Nucleus accumbens (tissue), 56 donors: ENCODE measurements around the gene OXSR1.
"Not testable (repeated sequence)": the region's sequence is repeated elsewhere in the genome, so short reads cannot be mapped to it uniquely, and the experiment has no call there.

Source experiments
- DNase-seq, 56 donors: peaks; one replicate each; lab custom pipeline; 2025; lab: John Stamatoyannopoulos, UW

OXSR1 gene

DNA sequence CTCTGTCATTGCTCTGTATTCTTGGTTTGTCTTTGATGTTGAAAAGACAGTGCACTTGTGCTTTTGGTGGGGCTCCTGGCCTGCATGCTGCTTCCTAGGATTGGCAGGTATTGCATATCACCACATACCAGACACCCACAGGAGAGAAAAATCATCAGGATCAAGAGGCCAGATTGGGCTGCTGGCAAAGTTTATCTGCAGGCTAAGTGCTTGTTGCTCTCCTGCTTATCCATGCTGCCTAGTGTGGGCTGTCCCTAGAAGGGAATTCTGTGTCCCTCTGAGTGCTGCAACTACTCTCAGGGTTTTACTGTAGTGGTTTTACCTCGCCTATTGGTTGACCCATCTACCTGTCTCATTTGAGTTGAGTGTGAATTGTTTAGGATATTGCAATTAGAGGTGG, 99.4 kb downstream of the OXSR1 start:
- DNase-seq: no peak

- DNase-seq: no peak
Observed at GRCh38 chr3:38265604-38266307, 100.4 kb downstream of the OXSR1 start, which contains the start of gene SLC22A13. Gene SLC22A13 (plus strand): TSS chr3:38265812. CDS start chr3:38265861, 49 bp downstream.

DNA sequence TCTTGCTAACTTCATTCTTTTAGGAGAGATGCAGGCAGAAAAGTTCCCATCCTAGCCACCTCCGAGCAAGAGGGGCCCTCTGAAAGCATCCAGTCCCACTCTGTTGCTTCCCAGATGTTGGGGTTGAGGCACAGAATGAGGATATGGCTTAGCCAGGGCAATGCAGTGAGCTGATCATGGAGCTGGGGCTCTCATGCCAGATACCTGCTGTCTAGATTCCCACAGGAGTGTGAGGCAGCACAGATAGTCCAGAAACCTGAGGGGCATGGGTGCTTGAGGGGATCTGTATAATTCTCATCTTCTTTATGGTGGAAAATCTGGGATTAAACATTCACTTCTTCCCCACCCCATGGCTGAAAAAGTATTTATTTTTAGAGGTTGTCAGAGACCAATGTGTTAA, 101.5 kb downstream of the OXSR1 start:
- DNase-seq: no peak

DNA sequence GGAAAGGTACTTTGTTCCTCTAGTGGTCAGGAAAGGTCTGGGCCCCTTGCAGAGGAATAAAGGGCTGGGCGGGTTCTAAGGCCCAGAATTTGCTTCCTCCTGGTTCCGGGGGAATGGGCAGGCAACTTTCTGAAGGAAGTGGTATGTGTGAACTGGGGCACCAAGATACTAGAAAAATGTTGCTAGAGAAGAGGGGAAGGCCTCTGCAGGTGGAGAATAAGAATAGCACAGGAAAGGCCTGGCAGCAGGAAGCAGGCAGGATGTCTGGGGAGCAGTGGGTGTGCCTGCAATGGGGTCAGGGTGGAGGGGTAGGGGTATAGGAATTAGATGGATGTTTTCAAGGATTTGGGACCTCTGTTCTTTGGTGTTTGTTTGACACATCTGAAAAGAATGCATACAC, 102.3 kb downstream of the OXSR1 start:
- DNase-seq: no peak

GRCh38 chr3:38268087-38268486, 102.8 kb downstream of the OXSR1 start:
- no peak for DNase-seq

DNA sequence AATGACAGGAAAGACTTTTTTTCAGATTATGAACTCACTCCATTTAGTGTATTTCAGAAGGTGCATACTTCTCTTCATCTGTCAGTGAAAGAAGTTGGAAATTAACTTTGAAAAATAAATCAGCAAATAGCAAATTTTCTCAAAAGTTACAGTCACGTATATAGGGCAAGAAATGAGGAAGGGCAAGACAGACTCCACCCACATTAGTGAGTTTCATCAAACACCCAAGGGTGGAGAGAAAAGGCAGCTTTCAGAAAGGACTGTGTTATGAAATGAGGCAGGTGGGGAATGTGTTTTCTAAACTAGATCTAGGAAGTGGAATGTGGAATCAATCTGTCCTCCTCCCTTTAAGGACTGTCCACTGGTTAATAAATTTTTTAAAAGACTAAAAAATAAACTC, 103.2 kb downstream of the OXSR1 start:
- DNase-seq: no peak

- no peak for DNase-seq
Observed at GRCh38 chr3:38270606-38271005, 105.3 kb downstream of the OXSR1 start.

GRCh38 chr3:38271553-38271952, 106.2 kb downstream of the OXSR1 start:
- no peak for DNase-seq

- DNase-seq: no peak
Observed at GRCh38 chr3:38274864-38275649, 109.7 kb downstream of the OXSR1 start.

- no peak for DNase-seq
Observed at GRCh38 chr3:38275658-38276057, 110.3 kb downstream of the OXSR1 start.

DNA sequence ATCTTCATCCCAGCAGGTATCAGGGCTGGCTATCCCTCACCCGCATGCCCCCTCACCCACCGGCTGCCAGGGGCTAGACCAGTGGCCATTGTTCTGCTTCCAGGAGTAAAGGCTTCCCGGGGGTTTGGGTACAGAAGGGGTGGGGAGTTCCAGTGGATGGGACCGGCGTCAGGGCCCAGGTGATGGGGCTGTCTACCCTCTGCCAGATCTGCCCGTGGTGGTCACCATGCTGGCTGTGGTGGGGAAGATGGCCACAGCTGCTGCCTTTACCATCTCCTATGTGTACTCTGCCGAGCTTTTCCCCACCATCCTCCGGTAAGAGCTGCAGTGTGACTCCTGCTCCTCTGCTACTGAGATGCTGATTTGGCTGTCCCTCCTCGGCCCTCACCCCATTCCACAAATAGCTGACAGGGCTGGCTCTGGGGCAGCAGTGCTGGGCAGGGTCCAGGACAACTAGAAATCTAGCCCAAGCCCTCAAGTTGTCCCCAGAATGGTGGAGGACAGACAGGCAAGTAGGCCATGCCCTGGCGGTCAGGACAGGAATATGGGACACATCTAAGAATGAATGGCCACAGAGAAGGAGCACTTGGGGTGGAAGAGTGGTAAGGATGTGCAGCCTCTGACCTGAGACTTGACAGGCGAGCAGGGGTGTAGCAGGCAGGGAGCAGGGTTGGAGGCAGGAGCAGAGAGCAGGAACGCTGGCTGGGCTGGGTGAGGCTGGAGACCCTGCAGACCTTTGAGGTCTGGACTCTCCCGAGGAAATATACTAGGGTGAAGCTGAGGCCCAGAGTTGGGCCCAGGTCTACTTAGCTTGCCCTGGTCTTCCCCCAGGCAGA, 111.0 kb downstream of the OXSR1 start:
- no peak for DNase-seq

GRCh38 chr3:38276917-38277630, 111.7 kb downstream of the OXSR1 start:
- DNase-seq: no peak

GRCh38 chr3:38278841-38279240, 113.5 kb downstream of the OXSR1 start:
- DNase-seq: no peak

DNA sequence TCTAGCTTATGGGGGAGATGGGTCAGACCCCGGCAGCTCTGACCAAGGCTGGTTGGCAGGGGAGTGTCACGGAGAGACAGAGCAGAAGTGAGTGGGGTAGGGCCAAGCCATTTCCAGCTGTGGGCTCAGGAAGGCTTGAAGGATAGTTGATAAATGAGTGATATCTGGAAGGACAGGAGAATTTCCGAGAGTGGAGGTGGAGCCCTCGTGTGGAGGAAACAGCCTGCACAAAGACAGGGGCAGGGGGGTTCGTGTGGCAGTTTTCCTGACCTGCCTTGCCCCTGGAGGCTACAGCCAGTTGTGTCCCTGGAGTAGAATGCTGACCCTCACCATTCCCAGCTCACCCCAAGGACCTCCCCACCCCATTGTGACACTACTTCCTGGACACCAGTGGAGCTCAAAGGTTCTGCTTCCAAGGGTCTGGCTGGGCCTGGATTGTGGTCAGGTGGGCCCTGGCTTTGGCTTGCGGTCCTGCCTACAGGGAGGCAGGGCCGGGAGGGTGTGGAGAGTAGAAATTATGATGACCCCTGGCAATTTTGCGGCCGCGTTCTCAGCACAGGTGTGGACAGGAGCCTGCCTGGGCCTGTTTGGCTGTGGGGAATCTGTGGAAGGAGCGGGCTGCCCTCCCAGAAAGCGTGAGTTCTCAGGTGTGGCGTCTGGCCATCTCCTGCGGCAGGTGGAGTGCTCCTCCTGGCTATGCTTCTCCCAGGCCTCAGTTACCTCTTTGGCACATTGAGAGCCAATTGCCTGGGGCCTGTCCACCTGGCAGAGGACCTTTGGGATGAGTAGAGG, 116.8 kb downstream of the OXSR1 start, which contains the start of gene SLC22A14:
Gene SLC22A14 (plus strand): TSS at position 400 of the 792 bp plus-strand sequence. CDS start 23,733 bp downstream, outside the sequence.
- DNase-seq: no peak

DNA sequence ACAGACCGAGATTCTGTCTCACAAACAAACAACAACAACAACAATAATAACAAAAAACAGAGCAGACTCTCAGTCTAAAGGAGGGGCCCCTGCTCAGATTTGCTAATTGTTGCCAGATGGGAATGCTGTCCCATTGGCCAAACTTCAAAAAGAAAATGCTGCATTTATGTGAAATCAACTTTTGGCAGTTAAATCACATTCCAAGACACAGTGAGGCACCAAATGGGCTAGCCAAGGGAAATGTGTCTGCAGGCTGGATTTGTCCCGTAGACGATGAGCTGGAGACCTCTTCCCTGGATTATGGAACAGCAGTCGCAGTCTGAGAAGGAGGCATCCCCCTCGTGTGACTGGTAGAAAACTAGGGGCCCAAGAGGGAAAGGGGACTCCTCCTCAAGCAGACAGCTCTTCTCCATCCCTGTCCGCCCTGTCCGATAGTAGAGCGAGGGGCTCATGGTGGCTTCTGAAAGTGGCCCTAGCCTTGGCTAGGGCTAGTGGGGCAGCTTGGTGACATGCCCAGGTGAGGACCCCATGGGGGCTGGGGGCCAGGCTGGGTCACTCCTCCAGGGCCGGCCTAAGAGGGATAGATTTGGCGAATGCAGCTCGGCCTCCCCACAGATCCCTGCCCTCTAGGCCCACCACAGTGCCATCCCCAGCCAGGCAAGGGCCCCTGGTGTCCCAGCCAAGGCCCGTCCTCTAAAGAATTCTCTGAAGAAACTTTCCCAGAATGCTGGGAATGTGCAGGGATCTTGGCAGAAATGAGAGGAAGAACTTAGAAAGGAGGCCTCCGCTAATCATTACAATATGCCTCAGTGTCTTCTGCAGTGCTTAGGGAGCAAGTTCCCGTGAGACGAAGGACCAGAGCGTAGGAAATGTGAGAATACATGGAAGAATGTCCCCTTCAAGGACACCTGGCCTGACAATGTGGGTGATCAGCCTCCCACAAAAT, 118.7 kb downstream of the OXSR1 start:
- no peak for DNase-seq

DNA sequence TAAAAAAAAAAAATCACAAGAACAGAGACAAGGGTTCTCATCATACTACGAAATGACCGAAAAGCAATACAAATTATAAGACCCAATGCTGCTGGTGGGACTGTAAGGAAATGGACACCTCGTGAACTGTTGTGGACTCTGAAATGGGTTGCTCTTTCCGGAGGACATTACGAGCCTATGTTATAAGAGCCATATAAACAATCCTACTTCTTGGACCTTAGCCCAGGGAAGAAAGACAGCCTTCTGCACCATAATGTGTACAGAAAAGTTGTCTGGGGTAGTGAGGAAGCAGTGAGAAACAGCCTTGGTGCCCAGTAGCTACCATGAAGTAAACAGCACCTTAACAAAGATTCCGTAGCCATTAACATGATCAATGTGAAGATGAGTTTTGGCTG, 119.4 kb downstream of the OXSR1 start:
- no peak for DNase-seq

DNA sequence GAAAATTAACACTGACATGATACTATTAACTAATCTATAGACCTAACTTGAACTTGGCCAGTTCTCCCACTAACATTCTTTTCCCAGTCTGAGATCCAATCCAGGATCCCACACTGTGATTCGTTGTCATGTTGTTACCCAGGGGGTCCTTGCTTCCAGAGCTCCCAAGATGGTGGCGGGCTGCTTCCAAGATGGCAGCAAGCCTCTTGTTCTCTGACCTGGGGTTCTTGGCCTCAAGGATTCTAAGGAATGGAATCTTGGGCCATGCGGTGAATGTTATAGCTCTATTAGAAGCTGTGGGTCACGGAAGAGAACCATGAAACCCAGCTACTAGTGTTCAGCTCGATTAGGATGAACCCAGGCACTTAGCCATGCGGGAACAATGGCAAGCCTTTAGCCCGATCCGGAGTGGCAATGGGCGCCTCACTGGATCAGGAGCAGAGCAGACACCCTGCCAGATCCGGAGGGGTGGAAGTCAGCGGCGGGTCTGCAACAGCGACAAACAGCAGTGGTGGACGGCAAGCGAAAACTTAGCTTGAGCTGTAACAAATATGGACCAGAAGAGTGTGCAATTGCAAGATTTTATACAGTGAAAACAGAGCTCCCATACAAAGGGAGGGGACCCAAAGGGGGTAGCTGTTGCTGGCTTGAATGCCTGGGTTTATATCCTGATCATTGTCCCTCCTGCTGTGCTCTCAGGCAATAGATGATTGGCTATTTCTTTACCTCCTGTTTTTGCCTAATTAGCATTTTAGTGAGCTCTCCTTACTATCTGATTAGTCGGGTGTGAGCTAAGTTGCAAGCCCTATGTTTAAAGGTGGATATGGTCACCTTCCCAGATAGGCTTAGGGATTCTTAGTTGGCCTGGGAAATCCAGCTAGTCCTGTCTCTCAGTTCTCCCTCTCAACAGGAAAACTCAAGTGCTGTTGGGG, 124.2 kb downstream of the OXSR1 start:
- DNase-seq: not testable (repeated sequence)
